A549 treated with Mapracorat at 1 μM for 4 hours (cell line): Measurements from ENCODE around the gene TMEM252. TPM values are rescaled to one million over a fixed set of nuclear protein-coding genes. Genes with fewer than 3 reads are reported as not detected.

Experiments
- total RNA-seq: library from RNA; stranded (reverse); fragments of 200-300 nt; extraction: Qiagen RNA extraction; gene quantifications from 5 replicates; pipeline ENCODE4 v1.2.3, GENCODE V29; 2022

Gene TMEM252, protein sequence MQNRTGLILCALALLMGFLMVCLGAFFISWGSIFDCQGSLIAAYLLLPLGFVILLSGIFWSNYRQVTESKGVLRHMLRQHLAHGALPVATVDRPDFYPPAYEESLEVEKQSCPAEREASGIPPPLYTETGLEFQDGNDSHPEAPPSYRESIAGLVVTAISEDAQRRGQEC
- not detected in 5 replicates for total RNA-seq

GRCh38 chr9:68540712-68541535 lies at the start of gene TMEM252:
TMEM252 (minus strand) TSS chr9:68540883; CDS start chr9:68540814, 69 bp downstream.

Other genes with a start within 250 kb of the TMEM252 start
- 0.08 to 0.16 TPM (median 0.10 TPM) in 3 of 5 replicates, not detected in the others for gene FOXD4L3, start 238.0 kb downstream of the TMEM252 start, total RNA-seq
- gene PGM5, start 184.3 kb downstream of the TMEM252 start, total RNA-seq, result not detected in 5 replicates
- not detected in 5 replicates for gene PIP5K1B, start 164.4 kb upstream of the TMEM252 start, total RNA-seq